Peyer's patch (tissue), 4 donors: ENCODE results near the gene POLR3H. TPM values are rescaled to one million over a fixed set of nuclear protein-coding genes. Genes with fewer than 3 reads are reported as not detected.

Source experiments
- DNase-seq, 3 donors: peaks; one replicate each; pipeline ENCODE4 v3.0.0-alpha.2; 2017 to 2019
- H3K27ac ChIP-seq, 4 donors: fragments of 200-600 bp; sonication (generic); one replicate each; pipeline ENCODE4 v1.5.1; 2016 to 2019
- H3K27me3 ChIP-seq, 2 donors: fragments of 200-600 bp; sonication (generic); one replicate each; pipeline ENCODE4 v1.5.1; 2019
- H3K36me3 ChIP-seq, 3 donors: fragments of 200-600 bp; sonication (generic); one replicate each; pipeline ENCODE4 v1.5.1; 2016 to 2019
- H3K4me1 ChIP-seq, 4 donors: fragments of 200-600 bp; sonication (generic); one replicate each; pipeline ENCODE4 v1.5.1; 2016 to 2019
- H3K4me3 ChIP-seq, 4 donors: fragments of 200-600 bp; sonication (generic); 1 replicate in 3 of 4; 2 replicates in 1 of 4; pipeline ENCODE4 v1.5.1; 2016 to 2019; ENCODE audit warnings: mild to moderate bottlenecking in 1 of 4
- H3K9me3 ChIP-seq, 4 donors: fragments of 200-600 bp; sonication (generic); one replicate each; pipeline ENCODE4 v1.5.1; 2016 to 2019; ENCODE audit warnings: mild to moderate bottlenecking in 1 of 4
- POLR2A ChIP-seq, 2 donors: fragments of 450-650 bp; IDR thresholded peaks; one replicate each; pipeline ENCODE4 v1.5.1; 2017; ENCODE audit warnings: antibody characterized with exemption in 2 of 2, mild to moderate bottlenecking in 2 of 2, moderate library complexity in 2 of 2
- total RNA-seq, 4 donors: library from RNA; depleted of rRNA; stranded (reverse); fragments of >200 nt; gene quantifications; one replicate each; pipeline ENCODE4 v1.1.0, GENCODE V29; 2016
- TF ChIP-seq, protein P1 (sequence below), 6 experiments: fragments of 450-650 bp in 4 of 6; fragments of 200-600 bp in 2 of 6; sonication (generic) in 1 of 6; IDR thresholded peaks; one replicate each; pipeline ENCODE4 v1.5.1; 2017 to 2019; ENCODE audit warnings: antibody characterized with exemption in 6 of 6, mild to moderate bottlenecking in 3 of 6, moderate library complexity in 1 of 6

POLR3H gene
- total RNA-seq, 4 donors from 2014 or later = 9.5 to 14.9 (median 13.0) TPM

DNA sequence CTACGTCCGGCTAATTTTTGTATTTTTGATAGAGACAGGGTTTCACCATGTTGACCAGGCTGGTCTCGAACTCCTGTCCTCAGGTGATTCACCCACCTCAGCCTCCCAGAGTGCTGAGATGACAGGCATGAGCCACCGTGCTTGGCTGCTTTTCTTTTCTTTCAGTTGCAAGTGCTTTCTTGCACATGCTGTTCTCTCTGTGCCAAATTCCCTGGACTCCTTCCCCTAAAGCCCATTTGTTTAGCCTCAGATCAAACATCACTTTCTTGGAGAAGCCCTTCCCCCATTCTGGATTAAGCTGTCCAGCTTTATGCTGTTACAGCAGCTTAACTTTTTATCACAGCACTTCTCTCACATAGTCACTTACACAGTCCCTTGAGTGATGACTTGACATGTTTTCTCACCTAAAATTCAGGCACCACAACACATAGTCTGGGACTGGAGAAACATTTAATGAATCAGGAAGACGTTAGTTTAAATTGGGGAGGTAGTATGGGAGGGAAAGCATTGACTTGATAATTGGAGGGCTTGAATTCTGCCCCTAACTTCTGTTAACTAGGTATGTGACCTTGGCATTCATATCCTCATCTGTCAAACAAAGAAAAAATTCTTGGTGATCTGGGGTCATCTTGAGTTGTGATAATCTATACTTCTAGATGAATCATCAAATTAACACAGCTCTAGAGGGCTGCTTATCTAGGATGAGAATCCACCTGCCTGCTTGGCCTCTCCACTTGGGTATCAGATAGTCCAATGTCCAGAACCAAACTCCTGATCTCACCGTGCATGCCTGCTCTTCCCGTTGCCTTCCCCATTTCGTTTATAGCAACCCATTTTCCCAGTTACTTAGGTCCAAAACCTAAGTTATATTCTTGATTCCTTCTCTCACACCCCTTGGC lies 57.0 kb downstream of the POLR3H start:
- no peak for TF ChIP-seq POLR2A (IDR thresholded peaks at IDR 0.05)
- TF ChIP-seq, protein P1, sequence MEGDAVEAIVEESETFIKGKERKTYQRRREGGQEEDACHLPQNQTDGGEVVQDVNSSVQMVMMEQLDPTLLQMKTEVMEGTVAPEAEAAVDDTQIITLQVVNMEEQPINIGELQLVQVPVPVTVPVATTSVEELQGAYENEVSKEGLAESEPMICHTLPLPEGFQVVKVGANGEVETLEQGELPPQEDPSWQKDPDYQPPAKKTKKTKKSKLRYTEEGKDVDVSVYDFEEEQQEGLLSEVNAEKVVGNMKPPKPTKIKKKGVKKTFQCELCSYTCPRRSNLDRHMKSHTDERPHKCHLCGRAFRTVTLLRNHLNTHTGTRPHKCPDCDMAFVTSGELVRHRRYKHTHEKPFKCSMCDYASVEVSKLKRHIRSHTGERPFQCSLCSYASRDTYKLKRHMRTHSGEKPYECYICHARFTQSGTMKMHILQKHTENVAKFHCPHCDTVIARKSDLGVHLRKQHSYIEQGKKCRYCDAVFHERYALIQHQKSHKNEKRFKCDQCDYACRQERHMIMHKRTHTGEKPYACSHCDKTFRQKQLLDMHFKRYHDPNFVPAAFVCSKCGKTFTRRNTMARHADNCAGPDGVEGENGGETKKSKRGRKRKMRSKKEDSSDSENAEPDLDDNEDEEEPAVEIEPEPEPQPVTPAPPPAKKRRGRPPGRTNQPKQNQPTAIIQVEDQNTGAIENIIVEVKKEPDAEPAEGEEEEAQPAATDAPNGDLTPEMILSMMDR (IDR thresholded peaks at IDR 0.05) = no peak
- Histone ChIP-seq H3K4me3 (no peak overlapping the region), H3K4me1 (peaks cover 0 to 85% (median 4%) of the 10 kb centered on the region in 4 donors), H3K27ac (peak overlapping the region in 3 of 4 donors; percentile 20 to 83 (median 72)), H3K27me3 (no peaks in the 10 kb centered on the region), H3K9me3 (no peaks in the 10 kb centered on the region), H3K36me3 (peaks cover 0 to 16% (median 0%) of the 10 kb centered on the region in 3 donors)
- peak in 2 of 3 donors; percentile 21 to 59 for DNase-seq

DNA sequence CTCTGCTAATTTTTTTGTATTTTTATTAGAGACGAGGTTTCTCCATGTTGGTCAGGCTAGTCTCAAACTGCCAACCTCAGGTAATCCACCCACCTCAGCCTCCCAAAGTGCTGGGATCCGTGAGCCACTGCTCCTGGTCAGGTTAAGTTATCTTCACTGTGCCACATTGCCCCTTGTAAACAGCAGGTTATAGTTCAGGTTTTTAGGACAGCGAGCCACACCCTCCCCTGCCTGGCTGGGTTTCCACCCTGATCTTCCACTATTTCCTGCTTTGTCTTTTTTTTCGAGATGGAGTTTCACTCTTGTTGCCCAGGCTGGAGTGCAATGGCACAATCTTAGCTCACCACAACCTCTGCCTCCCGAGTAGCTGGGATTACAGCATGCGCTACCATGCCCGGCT lies 59.2 kb downstream of the POLR3H start:
- H3K27ac ChIP-seq = peak overlapping the region in 3 of 4 donors; percentile 56 to 84 (median 83)
- H3K27me3 ChIP-seq = no peaks in the 10 kb centered on the region
- H3K4me3 ChIP-seq = peak overlapping the region in 1 of 4 donors; percentile 15
- H3K9me3 ChIP-seq = no peaks in the 10 kb centered on the region
- peaks cover 0 to 88% (median 10%) of the 10 kb centered on the region in 4 donors for H3K4me1 ChIP-seq
- no peak for TF ChIP-seq POLR2A (IDR thresholded peaks at IDR 0.05)
- TF ChIP-seq, protein P1 (IDR thresholded peaks at IDR 0.05) = no peak
- peaks cover 0 to 8% (median 0%) of the 10 kb centered on the region in 3 donors for H3K36me3 ChIP-seq
- peak in 2 of 3 donors; percentile 71 to 77 for DNase-seq

DNA sequence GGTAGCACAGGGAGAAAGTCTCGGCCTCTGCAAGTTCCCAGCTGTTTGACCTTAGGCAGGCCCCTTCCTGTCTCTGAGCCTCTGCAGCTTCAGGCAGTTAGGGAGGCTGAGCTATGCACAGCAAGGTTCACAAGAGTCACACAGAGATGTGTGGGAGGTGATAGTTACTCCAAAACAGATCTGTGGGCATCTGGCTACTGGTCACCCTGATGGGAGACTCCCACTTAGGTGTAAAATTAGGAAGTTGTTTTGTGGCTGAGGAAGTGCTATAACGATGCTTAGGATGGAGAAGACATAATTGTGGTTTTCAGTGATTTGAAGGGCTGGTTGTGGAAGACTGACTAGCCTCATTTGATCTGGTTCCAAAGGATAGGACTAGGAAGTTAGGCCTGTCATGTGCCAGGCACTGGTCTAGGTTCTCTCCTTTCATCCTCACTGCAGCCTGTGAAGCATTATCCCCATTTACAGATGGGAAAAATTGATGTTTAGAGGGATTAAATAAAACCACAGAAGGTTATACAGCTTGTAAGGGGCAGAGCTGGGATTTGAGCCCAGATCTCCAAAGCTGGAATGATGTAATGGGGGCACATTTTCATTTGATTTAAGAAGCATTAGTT lies 61.8 kb downstream of the POLR3H start:
- H3K36me3 ChIP-seq = peaks cover 0 to 4% (median 0%) of the 10 kb centered on the region in 3 donors
- peaks cover 0 to 84% (median 13%) of the 10 kb centered on the region in 4 donors for H3K4me1 ChIP-seq
- H3K9me3 ChIP-seq = no peaks in the 10 kb centered on the region
- no peak for DNase-seq
- H3K4me3 ChIP-seq = no peak overlapping the region
- no peaks in the 10 kb centered on the region for H3K27me3 ChIP-seq
- TF ChIP-seq, protein P1 (IDR thresholded peaks at IDR 0.05) = no peak
- no peak for TF ChIP-seq POLR2A (IDR thresholded peaks at IDR 0.05)
- H3K27ac ChIP-seq = peak overlapping the region in 3 of 4 donors; percentile 36 to 69 (median 41)

DNA sequence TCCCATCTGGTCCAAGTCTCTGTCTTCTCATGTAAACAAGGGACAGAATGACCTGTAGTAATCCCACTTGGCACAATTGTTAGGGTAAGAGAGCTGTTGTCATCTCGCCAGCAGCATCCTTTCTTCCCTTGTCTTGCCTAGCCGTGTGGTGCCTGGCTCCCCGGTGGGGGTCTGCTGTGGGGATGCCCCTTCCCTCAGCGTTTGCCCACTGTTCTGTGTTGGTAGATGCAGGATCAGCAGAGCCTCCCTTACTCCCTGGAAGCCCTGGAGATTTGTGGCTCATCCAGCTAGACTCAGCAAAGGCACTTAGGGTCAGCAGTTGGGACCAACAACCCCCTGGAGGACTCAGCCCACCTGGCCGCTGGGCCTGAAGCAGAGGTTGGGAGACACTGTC lies 62.3 kb downstream of the POLR3H start:
- peak in 1 of 3 donors; percentile 24 for DNase-seq
- peaks cover 0 to 4% (median 0%) of the 10 kb centered on the region in 3 donors for H3K36me3 ChIP-seq
- peaks cover 0 to 79% (median 10%) of the 10 kb centered on the region in 4 donors for H3K4me1 ChIP-seq
- H3K27me3 ChIP-seq = no peaks in the 10 kb centered on the region
- H3K4me3 ChIP-seq = no peak overlapping the region
- H3K27ac ChIP-seq = peak overlapping the region in 3 of 4 donors; percentile 36 to 69 (median 41)
- TF ChIP-seq, protein P1 (IDR thresholded peaks at IDR 0.05) = no peak
- TF ChIP-seq POLR2A (IDR thresholded peaks at IDR 0.05) = no peak
- no peaks in the 10 kb centered on the region for H3K9me3 ChIP-seq

DNA sequence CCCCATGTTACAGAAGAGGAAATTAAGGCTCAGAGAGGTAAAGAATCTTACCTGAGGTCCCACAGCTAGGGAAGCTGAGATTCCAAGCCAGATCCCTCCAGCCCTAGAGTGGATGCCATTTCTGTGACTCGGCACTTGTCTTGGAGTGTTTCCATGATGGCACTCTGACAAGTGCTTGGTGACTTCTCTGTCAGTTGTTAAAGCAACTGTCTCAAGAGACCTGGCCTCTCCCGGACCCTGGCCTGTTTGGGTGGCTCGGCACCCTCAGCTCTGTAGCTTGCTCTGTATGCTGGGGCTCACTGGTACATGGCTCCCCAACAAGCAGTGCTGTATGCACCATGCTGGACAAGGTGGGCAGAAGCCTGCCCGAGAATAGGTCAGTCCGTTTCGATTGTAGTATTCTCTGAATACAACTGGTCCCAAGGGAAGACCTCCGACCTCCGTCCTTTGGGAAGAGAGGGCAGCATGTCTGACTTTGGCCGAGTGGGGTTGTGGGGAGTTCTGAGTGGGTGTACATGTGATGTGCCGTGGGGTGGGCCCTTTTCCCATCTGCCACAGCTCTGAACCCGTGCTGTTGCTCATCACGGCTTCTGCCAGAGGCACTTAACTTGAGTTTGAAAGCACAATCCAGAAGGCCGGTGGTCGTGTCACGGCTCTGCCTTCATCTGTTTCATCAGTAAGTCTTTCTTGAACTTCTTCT lies 63.0 kb downstream of the POLR3H start:
- Histone ChIP-seq H3K4me1 (peaks cover 0 to 73% (median 9%) of the 10 kb centered on the region in 4 donors), H3K9me3 (no peaks in the 10 kb centered on the region), H3K36me3 (peaks cover 0 to 4% (median 0%) of the 10 kb centered on the region in 3 donors), H3K4me3 (no peak overlapping the region), H3K27ac (peak overlapping the region in 3 of 4 donors; percentile 1 to 69 (median 36)), H3K27me3 (no peaks in the 10 kb centered on the region)
- no peak for TF ChIP-seq POLR2A (IDR thresholded peaks at IDR 0.05)
- TF ChIP-seq, protein P1 (IDR thresholded peaks at IDR 0.05) = no peak
- peak in 1 of 3 donors; percentile 39 for DNase-seq
